Stimulated activated CD8-positive, alpha-beta memory T cell treated with anti-CD3 and anti-CD28 coated beads, Interleukin-15, amount 100 ng/mL, for 24 hours (primary cell): Measurements from ENCODE around the gene TRNP1.
"Not testable (repeated sequence)": the region's sequence is repeated elsewhere in the genome, so short reads cannot be mapped to it uniquely, and the experiment has no call there.

Experiments used
- DNase-seq: peaks from one replicate; pipeline ENCODE4 v3.0.0-alpha.2; 2020; ENCODE audit warnings: low read depth

The TRNP1 gene

DNA sequence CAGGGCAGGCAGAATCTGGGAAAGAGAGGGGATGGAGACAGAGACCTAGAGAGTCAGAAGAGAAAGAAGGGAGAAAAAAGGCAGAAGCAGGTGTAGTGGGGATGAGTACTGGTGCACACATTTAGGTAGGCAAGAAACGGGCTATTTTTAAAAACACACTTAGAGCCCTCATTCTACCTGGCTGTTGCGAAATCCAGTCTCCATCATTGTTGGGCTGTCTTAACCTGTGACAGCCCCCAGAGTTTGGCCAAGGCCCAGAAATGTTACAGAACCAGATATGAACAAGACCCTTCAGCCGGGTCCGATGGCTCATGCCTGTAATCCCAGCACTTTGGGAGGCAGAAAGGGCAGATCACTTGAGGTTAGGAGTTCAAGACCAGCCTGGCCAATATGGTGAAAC lies 20.7 kb upstream of the TRNP1 start:
- no peak for DNase-seq

DNA sequence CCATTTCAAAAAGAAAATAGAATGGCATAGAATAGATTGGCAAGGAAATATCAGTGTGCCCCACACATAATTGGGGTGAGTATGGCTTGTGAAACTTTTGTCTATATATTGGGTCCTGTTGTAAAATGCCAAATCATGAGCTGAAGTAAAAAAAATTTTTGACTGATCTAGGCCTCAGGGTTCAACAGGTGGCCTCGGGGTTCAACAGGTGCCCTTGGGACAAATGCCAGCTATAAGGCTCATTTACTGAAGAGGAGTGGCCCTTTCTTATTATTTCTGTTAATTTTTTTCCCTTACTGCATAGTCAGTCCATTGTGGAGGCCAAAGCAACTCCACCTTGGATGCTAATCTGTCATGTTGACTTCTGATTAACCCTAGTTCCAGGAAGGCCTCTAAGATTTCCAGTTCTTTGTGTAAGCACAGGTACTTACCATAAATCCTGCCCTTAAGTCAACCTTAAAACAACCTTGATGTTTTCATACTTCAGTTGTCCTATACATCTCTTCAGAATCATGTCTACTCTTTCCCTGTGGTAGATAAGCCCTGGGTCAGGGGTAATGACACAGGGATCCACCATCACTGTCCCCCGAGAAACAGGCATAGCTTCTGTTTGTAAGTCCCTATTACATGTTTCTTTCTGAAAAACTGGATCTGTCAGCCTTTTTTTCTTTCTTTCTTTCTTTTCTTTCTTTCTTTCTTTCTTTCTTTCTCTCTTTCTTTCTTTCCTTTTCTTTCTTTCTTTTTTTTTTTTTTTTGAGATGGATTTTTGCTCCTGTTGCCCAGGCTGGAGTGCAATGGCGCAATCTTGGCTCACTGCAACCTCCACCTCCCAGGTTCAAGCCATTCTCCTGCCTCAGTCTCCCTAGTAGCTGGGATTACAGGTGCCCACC lies 16.6 kb upstream of the TRNP1 start:
- DNase-seq = no peak

DNA sequence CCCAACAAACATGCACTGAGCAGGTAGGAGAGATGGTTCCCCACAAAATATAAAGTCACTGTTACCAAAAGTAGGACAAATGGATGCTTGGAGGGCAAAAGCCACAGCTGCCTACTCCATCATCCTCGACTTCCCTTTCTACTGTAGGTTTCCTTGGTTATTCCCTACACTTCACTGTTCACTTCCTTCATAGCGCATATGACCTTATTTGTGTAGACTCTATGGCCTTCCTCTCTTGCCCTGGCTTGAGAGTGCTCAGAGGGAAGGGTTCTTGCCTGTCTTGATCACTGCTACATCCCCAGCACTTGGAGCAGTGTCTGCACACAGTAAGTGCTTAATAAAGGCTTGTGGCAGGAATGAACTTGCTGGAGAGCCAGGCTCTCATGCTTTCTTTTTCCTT lies 14.6 kb upstream of the TRNP1 start:
- no peak for DNase-seq

DNA sequence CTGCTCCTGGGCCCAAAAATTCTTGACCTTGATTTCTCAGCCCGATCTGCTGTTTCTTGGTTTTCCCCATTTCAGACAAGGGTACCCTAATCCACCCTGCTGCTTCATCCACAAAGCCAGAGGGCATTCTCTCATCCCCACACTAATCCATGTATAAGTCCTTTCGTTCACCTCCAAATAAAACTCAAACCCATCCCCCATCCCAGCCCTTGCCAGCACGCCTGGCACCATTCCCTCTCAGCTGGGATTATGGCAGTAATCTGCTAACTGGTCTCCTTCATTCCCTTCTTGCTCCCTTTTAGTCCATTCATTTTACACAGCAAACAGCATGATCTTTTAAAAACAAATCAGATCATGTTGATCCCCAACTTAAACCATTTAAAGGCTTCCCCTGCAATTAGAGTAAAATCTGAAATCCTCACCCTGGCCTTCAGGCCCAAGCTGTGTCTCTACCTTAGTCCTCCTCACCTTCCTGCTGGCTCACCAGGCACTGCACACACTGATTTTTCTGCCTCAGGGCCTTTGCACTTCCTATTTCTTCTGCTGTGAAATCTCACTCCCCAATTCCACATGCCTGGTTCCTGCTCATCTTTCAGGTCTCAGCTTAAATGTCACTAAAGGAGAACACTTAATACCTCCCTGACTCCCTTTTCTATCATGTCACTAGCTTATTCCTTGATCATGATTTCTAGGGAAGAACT lies 12.2 kb upstream of the TRNP1 start:
- DNase-seq = no peak

DNA sequence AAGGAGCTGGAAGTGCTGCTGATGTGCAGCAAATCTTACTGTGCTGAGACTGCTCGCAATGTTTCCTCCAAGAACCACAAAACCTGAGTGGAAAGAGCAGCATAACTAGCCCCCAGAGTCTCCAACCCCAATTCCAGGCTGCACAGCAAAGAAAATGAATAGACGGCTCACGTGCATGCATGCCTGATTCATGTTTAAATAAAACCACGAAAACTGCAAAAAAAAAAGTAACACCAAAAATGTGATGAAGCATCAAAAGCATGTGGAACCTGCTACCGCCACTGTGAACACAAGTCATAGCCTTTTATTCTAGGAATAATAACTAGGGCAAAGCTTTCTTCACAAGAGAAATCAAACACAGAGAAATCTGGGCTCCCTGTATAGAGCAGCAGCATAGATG lies 9.6 kb upstream of the TRNP1 start:
- DNase-seq = no peak

DNA sequence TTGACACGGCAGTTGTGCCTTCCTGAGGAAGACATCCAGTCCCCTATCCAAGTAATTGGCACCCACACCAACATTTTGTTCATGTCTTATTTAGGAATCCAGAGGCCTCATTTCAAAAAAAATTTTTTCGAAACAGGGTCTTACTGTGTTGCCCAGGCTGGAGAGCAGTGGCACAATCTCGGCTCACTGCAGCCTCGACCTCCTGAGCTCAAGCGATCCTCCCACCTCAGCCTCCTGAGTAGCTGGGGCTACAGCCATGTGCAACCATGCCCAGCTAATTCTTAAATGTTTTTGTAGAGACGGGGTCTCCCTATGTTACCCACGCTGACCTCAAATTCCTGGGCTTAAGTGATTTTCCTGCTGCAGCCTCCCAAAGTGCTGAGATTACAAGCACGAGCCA lies 9.2 kb upstream of the TRNP1 start:
- no peak for DNase-seq

DNA sequence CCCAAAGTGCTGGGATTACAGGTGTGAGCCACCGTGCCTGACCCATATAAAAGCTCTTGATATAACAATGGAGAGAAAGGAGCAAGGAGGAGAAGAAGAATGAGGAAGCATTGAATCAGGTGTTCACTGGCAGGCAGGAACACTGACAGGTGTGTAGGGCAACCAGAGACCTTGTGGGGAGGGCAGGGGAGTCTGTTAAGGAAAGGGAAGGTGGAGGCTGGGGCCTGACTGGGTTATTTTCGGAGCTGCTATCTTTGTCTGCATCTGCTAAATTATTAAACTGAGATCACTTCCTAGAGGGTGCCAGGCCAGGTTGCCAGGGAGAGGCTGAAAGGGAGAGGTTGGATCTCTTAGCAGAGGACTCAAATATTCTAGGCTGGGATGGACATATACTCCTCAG lies 6.8 kb upstream of the TRNP1 start:
- DNase-seq = no peak

DNA sequence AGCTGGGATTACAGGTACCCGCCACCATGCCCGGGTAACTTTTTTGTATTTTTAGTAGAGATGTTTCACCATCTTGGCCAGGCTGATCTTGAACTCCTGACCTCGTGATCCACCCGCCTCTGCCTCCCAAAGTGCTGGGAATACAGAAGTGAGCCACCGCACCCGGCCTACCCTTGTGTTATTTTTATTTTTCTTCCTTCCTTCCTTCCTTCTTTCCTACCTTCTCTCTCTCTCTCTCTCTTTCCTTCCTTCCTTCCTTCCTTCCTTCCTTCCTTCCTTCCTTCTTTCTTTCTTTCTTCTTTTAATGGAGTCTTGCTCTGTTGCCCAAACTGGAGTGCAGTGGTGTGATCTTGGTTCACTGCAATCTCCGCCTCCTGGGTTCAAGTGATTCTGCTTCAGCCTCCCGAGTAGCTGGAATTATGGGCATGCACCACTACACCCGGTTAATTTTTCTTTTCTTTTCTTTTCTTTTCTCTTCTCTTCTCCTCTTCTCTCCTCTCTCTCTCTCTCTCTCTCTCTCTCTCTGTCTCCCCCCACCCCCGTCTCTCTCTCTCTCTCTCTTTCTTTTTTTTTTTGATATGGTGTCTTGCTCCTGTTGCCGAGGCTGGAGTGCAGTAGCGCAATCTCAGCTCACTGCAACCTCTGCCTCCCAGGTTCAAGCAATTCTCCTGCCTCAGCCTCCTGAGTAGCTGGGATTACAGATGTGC lies 3.9 kb upstream of the TRNP1 start:
- not testable (repeated sequence) for DNase-seq

DNA sequence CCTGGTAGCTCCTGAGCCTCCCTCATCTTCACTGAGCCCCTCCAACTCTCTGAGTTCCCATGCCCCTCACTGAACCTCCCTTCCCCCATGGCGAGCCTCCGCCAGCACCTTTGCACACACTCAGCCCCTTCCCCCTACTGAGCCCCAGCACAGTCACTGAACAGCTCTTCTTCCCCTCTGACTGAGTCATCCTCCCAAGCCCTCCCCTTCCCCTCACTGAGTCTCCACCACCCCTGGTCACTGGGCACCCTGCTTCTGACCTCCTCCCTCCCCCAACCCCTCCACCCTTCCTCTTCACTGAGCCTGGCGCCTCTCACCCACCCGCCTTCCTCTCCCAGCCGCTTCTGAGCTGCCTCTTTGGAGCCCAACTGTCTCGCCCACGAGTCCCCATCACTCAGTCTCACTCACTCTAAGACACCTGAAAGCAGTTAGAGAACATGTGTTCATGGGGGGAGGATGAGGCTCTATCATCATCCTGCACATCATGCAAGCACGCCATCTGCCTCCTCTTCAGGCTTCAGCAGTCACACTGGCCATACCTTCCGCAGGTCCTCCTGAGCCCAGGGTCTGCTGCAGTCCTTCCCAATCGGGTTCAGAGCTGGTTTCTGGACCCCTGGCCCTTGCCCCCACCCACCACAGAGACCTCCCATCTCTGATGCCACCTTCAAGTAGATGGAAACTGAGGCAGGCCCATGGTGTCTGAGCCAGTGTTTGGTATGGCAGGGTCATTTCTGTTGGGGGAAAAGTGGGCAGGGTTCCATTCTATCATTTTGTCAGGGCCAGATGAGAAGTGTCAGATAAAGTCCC lies 2.0 kb upstream of the TRNP1 start:
- DNase-seq = no peak

DNA sequence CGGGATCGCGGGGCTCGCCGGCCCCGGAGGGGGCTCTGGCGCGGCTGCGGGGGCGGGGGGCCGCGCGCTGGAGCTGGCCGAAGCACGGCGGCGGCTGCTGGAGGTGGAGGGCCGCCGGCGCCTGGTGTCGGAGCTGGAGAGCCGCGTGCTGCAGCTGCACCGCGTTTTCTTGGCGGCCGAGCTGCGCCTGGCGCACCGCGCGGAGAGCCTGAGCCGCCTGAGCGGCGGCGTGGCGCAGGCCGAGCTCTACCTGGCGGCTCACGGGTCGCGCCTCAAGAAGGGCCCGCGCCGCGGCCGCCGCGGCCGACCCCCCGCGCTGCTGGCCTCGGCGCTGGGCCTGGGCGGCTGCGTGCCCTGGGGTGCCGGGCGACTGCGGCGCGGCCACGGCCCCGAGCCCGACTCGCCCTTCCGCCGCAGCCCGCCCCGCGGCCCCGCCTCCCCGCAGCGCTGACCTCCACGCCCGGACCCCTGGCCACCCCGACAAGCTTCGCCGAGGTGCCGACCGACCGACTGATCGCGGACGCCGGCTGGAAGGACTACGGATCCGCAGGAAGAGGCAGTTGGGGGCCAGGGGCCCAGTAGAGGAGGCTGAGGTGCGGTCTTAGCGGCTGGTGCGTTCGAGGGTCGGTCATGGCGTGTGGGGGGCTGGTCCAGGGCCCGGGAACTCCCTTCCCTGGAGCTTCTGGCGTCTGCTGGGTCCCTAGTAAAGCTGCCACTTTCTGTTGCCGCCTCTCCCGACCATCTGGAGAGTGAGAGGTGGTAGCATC lies 711 bp downstream of the TRNP1 start:
- no peak for DNase-seq

DNA sequence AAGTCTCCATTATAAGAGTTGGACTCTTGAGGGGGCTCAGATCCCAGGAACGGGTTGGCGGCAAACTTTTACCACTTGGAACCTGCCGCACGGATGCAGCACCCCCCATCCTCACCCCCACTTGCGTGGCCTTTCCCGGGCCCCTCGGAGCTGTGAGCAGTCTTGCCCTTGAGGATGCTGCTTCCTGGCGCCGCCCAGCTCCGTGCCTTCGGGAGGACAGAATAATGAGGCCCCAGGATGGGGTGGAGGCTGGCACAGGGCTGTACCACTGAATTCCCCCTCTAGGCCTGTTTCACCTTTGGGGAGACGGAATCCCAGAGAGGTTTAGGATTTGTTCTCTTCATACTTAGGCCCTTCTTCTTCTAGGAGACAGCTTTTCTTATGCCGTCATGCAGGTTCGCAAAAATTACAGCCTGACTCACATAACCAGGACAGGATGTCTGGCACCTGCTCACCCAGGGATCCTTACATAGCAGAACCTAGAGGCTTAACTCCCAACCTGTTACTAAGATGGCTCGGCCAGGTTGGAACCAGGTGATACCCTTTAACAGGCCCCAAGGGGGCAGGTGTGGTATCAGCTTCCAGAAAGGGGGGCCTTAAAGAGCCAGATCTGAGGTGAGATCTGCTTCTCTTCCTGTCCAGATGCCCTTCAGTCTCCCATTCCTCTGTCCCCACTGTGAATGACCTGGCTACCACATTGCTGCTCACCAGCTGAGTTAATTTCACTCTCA lies 1.5 kb downstream of the TRNP1 start:
- no peak for DNase-seq

DNA sequence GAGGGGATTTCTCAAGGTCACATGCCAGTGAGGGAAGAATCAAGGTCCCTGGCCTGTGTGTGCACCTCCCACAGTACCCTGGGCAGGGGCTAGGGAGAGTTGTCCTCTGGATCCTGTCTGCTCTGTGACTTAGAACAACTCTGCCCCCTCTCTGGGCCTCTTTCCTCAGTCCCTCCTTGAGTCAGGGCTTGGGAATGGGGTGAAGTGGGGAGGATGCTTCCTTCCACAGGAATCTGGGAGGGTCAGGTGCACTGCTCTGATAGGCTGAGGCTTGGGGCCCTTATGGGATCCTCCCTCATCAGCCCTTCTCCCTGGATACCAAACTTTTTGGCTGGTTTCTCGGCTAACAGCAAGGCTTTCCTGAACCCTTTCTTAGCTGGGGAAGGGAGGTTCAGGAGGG lies 2.5 kb downstream of the TRNP1 start:
- DNase-seq = no peak

DNA sequence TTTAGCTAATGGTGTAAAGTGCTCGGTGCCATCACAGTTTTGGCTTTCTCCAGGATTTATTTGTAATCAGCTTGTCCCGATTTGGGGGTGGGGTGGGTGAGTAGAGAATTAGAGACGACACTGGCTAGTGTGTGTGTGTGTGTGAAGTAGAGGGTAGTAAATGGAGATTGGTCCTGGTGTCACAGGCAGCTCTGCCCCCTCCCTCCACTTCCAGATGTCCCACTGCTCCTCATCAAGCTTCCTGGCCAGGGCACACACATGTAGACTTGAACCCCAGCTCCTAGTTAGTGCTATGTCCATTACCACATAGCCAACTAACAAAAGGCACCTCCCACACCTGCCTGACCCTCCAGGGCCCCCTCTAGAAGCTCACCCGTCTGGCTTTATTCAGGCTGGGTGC lies 3.2 kb downstream of the TRNP1 start:
- no peak for DNase-seq

DNA sequence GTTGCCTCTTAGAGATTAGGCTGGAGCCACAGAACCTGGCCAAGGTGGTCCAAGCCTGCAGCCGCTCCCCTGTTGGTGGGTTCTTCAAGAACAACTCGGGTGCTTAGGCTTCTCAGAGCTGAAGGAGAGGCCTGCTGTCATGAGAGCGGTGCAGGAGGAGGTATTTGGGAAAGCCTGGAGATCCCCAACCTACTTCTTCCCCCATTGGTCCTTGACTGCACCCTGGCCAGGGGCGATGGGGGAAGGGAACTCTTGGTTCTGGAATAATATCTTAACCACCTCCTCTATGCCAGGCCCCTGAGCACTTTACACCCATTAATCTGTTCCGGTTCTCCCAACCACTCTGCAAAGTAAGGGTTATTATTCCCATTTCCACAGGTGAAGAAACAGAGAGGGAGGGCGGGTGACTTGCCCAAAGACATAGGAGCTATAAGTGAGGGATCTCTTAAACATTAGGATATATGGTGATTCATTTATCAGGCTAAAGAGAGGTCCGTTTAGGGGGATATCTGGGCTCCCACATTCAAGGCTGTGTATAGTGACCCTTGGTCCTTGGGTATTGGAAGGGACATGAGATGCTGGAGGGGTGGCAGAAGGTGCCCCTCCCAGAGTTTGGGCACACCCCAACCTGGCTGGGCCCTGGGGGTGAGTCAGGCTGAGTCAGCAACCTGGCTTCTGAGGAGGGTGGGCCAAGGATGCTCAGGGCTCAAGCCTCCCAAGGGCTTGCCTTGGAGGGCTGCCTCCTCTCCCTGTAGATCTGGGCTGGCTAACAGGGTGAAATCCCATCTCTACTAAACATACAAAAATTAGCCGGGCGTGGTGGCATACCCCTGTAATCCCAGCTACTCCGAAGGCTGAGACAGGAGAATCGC lies 5.2 kb downstream of the TRNP1 start:
- DNase-seq = no peak

DNA sequence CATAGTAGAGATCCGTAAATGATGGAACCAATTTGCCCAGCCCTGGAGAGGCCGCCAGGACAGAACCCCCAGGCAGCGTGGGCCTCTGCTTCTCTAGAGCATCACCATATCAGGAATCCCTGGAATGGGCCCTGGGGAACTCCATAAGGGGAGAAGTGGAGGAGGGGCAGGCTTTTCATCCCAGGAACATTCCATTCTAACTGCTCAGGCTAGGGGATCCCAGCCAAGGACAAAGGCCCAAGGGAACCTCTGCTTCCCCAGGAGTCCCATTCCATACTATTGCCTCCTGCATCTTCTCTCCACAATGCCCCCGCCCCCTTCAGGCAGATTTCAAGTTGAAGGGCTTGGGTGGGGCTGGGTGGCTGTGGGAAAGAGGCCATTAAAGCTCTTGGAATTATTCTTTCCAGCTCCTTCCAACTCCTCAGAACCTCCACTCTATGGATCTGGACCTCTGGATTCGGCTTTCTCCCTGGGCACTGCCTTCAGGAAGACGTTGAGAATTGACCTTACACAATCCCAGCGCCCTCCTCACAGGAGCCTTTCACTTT lies 6.0 kb downstream of the TRNP1 start:
- DNase-seq = no peak

DNA sequence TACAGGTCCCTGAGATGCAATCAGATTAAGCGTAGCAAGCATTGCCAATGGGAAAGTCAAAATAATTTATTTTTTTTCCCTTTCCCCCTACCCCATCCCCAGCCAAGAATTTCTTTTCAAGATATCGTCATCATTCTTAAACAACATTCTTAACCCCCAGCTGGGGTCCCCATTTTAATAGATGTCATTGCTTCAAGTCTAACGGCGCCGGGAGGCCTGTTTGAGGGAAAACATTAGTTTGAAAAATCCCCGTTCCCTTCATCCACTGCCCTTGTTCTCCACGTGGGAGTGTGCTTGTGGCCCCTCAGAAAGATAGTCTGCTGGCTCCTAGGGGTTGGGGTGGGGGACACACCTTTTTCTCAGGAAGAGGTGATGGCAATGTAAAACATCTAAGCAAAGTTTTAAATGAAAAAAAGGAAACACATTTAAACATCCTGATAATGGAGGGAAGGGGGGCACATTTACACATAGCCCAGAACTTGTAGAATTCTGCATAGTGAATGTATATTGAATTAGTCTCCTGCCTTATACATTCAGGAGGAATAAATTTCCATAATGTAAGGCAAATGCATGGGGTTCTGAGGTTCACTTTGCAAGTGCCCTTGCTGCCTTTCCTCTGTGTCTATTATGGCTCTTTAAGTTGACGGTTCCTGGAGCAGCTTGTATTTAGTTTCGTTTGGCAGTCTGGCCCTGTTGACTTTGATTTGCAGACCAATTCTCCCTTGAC lies 6.8 kb downstream of the TRNP1 start:
- no peak for DNase-seq

DNA sequence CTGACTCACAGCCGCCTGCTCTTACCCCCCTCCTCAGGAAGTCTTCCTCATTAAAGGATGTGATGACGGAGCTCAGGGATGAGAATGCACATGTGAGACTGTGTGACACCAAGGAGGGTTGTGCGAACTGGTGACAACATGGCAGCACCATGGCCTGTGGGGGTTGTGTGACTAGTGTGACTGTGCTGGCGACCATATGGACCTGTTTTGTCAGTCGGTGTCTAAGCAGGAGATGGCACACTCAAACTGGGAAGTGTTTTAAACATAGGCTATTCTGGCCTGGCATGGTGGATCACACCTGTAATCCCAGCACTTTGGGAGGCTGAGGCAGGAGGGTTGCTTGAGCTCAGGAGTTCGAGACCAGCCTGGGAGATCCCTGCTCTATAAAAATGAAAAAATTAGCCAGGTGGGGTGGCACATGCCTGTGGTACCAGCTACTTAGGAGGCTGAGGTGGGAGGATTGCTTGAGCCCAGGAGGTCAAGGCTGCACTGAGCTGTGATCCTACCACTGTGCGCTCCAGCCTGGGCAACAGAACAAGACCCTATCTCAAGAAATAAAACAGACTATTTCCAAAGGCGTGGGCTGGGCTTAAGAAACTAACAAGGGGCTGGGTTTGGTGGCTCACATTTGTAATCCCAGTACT lies 7.4 kb downstream of the TRNP1 start:
- no peak for DNase-seq
